G401 (cell line): Measurements from ENCODE around the gene RBMX2. TPM values are rescaled to one million over a fixed set of nuclear protein-coding genes. Genes with fewer than 3 reads are reported as not detected.
A peak's percentile ranks its signal among the peaks of the same experiment; 100 is the strongest.
"Not testable (repeated sequence)": the region's sequence is repeated elsewhere in the genome, so short reads cannot be mapped to it uniquely, and the experiment has no call there.

Experiments
- DNase-seq: peaks from one replicate; pipeline ENCODE4 v3.0.0-alpha.2; 2015; ENCODE audit warnings: low spot score
- in situ Hi-C: cut with HindIII; loops from 2 replicates; pipeline ENCODE4 v1.10.0; 2016; ENCODE audit warnings: low sequenced_read_pairs, mixed read lengths
- total RNA-seq: library from RNA; depleted of rRNA; stranded (reverse); fragments of >200 nt; shearing (Covaris generic); gene quantifications from 2 replicates; pipeline ENCODE4 v1.2.3, GENCODE V29; 2014; rRNA removed

Gene RBMX2
- total RNA-seq: 22.4 and 30.7 TPM in 2 replicates

- peak; percentile 74 for DNase-seq
- in situ Hi-C loops: no loop called here
These were observed at the start of gene RBMX2 for GRCh38 chrX:130401415-130402207. TSS of gene RBMX2 (plus strand) at chrX:130401987. CDS start at chrX:130402033, 46 bp downstream.

GRCh38 chrX:130352050-130352449, 49.7 kb upstream of the RBMX2 start:
- in situ Hi-C loops, DNase-seq: not testable (repeated sequence)

- in situ Hi-C loops: no loop called here
- DNase-seq: no peak
These were observed 25.7 kb upstream of the RBMX2 start for GRCh38 chrX:130376077-130376476.

- no peak for DNase-seq
- in situ Hi-C loops: no loop called here
These were observed 23.6 kb upstream of the RBMX2 start for GRCh38 chrX:130378024-130378669.

- in situ Hi-C loops: no loop called here
- DNase-seq: no peak
These were observed 16.3 kb upstream of the RBMX2 start, which contains the start of gene GPR119 for GRCh38 chrX:130385520-130385919. TSS of gene GPR119 (minus strand) at chrX:130385674. CDS start at chrX:130385447, 227 bp downstream.

GRCh38 chrX:130386408-130386808, 15.4 kb upstream of the RBMX2 start:
- no peak for DNase-seq
- in situ Hi-C loops: no loop called here

GRCh38 chrX:130393451-130394074, 8.2 kb upstream of the RBMX2 start:
- DNase-seq: peak; percentile 54
- in situ Hi-C loops: no loop called here

- no peak for DNase-seq
- in situ Hi-C loops: no loop called here
These were observed 6.4 kb upstream of the RBMX2 start for GRCh38 chrX:130395341-130395740.

- in situ Hi-C loops: no loop called here
- no peak for DNase-seq
These were observed 459 bp downstream of the RBMX2 start for GRCh38 chrX:130402208-130402684.

GRCh38 chrX:130413415-130413814, 11.6 kb downstream of the RBMX2 start:
- in situ Hi-C loops: no loop called here
- no peak for DNase-seq

- no peak for DNase-seq
- in situ Hi-C loops: no loop called here
These were observed 13.0 kb downstream of the RBMX2 start for GRCh38 chrX:130414800-130415199.

- in situ Hi-C loops: no loop called here
- DNase-seq: no peak
These were observed 13.4 kb downstream of the RBMX2 start for GRCh38 chrX:130415201-130415600.

GRCh38 chrX:130416785-130417184, 15.0 kb downstream of the RBMX2 start:
- DNase-seq: no peak
- in situ Hi-C loops: no loop called here

- in situ Hi-C loops: no loop called here
These were observed 16.3 kb downstream of the RBMX2 start for GRCh38 chrX:130418066-130418465.

GRCh38 chrX:130418740-130419139, 17.0 kb downstream of the RBMX2 start:
- in situ Hi-C loops: no loop called here

More at GRCh38 chrX:130418066-130418465, 16.3 kb downstream of the RBMX2 start:
- DNase-seq: no peak

GRCh38 chrX:130419263-130419662, 17.5 kb downstream of the RBMX2 start:
- no peak for DNase-seq
- in situ Hi-C loops: no loop called here

More at GRCh38 chrX:130418740-130419139, 17.0 kb downstream of the RBMX2 start:
- no peak for DNase-seq

- DNase-seq: no peak
- in situ Hi-C loops: no loop called here
These were observed 24.7 kb downstream of the RBMX2 start for GRCh38 chrX:130426531-130426930.

- DNase-seq, in situ Hi-C loops: not testable (repeated sequence)
These were observed 27.4 kb downstream of the RBMX2 start for GRCh38 chrX:130429236-130429635.

GRCh38 chrX:130435937-130436336, 34.1 kb downstream of the RBMX2 start:
- in situ Hi-C loops: no loop called here
- DNase-seq: no peak

GRCh38 chrX:130437996-130438395, 36.2 kb downstream of the RBMX2 start:
- in situ Hi-C loops, DNase-seq: not testable (repeated sequence)
